Spleen (tissue), 7 donors: ENCODE measurements around the gene NXN.

ENCODE experiments used
- CTCF ChIP-seq, 11 experiments: fragments of 200-600 bp in 7 of 11; fragments of 450-650 bp in 4 of 11; sonication (generic) in 4 of 11; IDR thresholded peaks in 8 of 11; conservative IDR thresholded peaks in 3 of 11; 1 replicate in 7 of 11; 2 replicates in 4 of 11; pipeline versions ENCODE4 v1.4.0 to v1.8.0; 2016 to 2021; ENCODE audit warnings: antibody characterized with exemption in 11 of 11, inconsistent platforms in 4 of 11, mild to moderate bottlenecking in 1 of 11
- POLR2AphosphoS5 ChIP-seq, 3 donors: sonication (generic); formaldehyde crosslinking; IDR thresholded peaks; one replicate each; pipeline ENCODE4 v1.5.1; 2017; ENCODE audit warnings: antibody characterized with exemption in 3 of 3
- donor health status: DM: no; HTN: no; CAD: no; lungs with moderate emphysema.
- donor health status: DM: no; HTN: no; CAD: no.
- donor health status: DM: no; HTN: no; CAD: no.

GRCh38 chr17:752620-753219, 226.9 kb downstream of the NXN start:
- TF ChIP-seq POLR2AphosphoS5 (IDR thresholded peaks at IDR 0.05), result no peak
- no peak for TF ChIP-seq CTCF (IDR thresholded peaks at IDR 0.05 in 8 of 11, conservative IDR thresholded peaks at IDR 0.05 in 3 of 11)
